ENCODE measurements around the gene RHOT2.

Gene RHOT2

DNA sequence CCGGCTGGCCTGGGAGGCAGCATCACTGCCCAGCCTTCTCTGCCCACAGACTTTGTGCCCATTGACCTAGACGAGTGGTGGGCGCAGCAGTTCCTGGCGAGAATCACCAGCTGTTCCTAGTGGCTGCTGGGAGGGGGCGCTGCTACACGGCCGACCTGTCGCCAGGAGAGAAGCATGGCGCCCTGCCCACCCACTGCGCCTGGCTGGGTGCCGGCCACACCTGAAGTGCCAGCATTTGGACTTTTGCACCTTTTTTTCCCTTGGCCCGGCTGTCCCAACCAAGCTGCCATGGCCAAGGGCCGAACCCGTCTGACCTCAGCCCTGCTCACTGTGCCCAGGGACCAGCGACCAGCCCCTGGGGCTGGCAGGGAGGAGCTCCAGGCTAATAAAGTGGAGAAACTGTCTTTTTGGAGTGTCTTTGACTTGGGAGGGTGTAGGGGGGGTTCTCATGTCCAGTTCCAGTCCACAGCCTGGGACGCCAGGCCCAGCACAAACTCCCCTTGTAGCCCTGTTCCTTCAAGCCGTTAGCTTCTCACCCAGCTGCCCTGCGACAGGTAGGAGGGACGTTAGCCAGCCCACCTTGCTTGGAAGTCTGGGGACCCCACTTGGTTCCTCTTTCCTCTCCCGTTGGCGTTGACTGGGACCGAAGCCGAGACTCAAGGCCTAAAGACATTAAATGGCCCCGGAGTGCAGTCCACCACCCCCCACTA lies 19.7 kb upstream of the RHOT2 start:
- DNase-seq = no peak

- peak; percentile 87 for DNase-seq
Observed at GRCh38 chr16:648781-649589, 18.9 kb upstream of the RHOT2 start, which contains the start of gene WDR90. TSS of gene WDR90 (plus strand) at chr16:649365. CDS start at chr16:649417, 52 bp downstream.

- DNase-seq = no peak
Observed at GRCh38 chr16:649631-650030, 18.3 kb upstream of the RHOT2 start.

DNA sequence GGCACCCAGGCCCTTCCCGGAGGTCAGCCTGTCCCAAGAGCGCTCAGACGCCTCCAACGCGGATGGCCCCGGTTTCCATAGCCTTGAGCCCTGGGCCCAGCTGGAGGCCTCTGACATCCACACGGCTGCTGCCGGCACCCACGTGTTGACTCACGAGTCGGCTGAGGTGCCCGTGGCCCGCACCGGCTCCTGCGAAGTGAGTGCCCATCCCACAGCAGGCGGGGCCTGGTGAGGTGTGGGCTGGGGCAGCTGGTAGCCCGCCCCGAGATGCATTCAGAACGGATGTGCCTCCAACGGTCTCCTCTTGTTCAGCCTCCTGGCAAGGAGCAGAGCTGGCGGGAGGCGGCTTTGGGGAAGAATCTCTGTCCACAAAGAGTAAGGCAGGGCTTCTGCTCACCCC lies 16.1 kb upstream of the RHOT2 start:
- DNase-seq = no peak

DNA sequence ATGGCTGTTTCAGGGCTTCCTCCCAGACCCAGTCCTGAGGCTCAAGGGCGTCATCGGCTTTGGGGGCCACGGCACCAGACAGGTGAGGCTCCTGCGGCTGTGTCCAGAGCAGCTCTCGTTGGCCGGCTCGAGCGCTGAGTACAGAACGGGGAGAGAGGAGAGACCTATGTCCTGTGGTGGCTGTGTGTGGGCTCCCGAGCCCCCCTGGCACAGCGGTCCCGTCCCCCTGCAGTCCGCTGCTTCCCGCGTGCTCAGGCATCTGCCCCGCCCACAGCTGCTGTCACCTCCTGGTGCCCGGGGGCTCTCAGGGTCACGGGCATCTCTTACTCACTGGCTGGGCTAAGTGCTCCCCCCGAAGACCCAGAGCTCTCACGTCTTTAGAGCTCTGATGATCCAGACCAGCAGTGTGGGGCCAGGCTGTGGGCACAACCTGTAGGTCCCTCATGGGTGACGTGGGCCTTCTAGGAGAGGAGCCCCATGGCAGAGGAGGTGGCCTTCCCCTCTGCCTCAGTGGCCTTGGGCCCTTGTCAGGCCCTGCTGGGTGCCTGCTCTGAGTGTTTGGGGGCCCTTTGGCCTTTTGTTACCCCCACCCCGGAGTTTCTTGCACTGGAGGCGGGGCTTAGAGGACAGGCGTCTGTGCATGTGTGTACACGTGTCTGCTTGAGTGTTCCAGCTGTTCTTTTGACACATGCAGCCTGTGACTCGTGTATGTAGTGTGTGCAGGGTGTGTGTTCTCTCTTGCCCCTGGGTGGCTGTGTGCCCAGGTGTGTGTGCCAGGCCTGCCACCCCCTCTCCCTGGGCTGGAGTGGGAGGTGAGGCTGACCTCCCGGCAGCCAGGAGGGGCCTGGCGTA lies 15.3 kb upstream of the RHOT2 start:
- no peak for DNase-seq

DNA sequence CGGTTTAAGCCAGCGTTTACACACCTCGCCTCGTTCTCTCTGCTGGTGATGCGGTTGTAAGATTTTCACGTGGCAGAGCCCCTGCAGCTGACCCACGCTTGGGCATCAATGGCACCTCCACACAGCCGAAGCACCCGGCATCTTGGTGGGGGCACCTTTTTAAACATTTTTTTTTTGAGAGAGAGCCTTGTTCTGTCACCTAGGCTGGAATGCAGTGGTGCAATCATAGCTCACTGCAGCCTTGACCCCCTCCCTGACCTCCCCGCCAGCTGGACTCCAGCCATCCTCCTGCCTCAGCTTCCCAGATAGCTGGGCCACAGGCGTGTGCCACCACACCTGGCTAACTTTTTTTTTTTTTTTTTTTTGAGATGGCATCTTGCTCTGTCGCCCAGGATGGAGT lies 13.9 kb upstream of the RHOT2 start:
- no peak for DNase-seq

DNA sequence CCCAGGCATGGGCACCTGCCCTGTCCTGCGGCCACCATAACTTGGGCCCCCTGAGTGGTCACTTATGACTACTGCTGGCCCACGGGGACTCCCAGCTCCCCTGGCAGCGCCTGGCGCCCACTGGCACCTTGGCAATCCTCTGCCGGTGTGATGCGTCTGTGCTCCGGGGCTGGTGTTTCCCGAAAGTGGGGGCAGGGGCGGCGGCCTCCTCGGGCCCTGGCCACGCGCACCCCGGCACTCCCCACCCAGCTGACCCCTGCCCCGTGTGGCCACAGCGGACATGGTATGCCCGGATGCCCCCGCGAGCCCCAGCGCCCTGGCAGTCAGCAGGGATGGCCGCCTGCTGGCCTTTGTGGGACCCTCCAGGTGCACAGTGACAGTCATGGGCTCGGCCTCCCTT lies 10.4 kb upstream of the RHOT2 start:
- DNase-seq = no peak

DNA sequence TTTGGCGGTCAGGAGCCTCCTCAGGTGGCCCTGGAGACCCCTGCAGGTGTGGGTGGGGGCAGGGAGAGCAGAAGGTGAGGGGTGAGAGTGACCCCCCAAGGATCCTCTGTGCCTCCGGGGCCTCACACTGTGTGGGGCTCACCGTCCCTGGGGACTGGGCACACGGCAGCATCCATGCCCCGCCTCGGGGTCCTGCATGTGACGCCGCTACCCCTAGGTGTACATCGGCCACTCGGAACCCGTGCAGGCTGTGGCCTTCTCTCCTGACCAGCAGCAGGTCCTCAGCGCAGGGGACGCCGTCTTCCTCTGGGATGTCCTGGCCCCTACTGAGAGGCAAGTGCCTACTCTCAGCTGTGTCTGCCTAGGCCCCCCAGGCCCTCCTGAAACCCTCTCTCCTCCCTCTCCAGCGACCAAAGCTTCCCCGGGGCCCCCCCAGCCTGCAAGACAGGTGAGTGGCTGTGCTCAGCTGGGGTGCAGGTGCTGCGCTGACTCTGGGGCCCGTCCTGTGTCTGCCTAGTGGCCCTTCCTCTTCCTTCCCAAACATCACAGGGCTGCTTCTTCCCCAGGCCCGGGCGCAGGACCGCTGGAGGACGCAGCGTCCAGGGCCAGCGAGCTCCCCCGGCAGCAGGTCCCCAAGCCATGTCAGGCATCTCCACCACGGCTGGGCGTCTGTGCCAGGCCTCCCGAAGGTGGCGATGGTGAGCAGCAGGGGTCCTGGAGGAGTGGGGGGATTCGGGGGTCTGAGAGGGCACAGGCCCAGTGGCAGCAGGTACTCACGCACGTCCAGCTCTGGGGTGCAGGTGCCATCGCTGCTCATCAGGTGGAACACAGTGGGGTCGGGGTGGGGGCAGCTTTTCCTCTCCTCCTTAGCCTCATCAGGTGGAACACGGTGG lies 9.0 kb upstream of the RHOT2 start:
- no peak for DNase-seq

GRCh38 chr16:659618-660017 lies 8.3 kb upstream of the RHOT2 start:
- DNase-seq = no peak

DNA sequence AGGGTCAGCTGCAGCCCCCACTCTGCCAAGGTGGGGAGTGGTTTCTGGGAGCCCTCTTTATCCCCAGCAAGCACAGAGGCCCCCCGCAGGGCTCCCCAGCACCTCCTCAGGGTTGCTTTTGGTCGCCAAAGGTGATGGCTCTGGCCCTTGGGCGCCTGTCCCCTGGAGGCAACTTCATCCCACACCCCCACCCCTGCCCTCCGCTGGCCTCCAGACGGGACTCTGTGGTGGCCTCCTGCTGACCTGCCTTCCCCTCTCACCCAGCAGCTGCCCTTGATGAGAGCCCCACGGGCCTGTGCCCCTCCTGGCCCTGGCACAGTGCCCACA lies 7.8 kb upstream of the RHOT2 start:
- no peak for DNase-seq

- DNase-seq = peak; percentile 78
Observed at GRCh38 chr16:660459-661183, 7.3 kb upstream of the RHOT2 start.

- no peak for DNase-seq
Observed at GRCh38 chr16:661184-661821, 6.6 kb upstream of the RHOT2 start.

- DNase-seq = no peak
Observed at GRCh38 chr16:662095-662494, 5.8 kb upstream of the RHOT2 start.

GRCh38 chr16:662597-662996 lies 5.3 kb upstream of the RHOT2 start:
- DNase-seq = no peak

- no peak for DNase-seq
Observed at GRCh38 chr16:666572-666971, 1.4 kb upstream of the RHOT2 start.

DNA sequence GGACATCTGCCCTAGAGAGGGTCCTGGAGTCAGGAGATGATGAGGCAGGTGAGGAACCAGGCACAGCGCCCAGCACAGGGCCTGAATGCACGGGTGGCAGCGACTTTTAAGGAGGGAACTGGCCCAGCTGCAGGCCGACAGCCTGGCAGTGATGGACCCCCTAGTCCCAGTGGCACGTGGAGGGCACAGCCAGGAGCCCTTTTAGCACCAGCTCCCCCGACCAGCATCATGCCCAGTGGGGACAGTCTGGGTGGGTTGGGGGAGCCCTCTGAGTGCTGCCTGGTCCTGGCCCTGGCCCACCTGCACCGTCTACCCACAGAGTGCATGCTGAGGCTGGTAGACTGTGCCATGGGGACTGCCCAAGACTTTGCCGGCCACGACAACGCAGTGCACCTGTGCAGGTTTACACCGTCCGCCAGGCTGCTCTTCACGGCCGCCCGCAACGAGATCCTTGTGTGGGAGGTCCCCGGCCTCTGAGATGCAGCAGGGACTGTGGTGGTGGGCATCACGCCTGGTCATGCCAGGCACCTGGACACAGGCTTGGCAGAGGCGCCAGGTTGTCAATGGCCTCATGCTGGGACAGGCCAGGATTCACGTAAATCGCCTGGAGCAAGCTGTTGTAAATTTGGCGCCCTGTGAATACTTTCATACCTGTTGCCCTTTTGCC lies 686 bp upstream of the RHOT2 start:
- DNase-seq = no peak

GRCh38 chr16:668519-669171 lies 713 bp downstream of the RHOT2 start:
- DNase-seq = no peak

DNA sequence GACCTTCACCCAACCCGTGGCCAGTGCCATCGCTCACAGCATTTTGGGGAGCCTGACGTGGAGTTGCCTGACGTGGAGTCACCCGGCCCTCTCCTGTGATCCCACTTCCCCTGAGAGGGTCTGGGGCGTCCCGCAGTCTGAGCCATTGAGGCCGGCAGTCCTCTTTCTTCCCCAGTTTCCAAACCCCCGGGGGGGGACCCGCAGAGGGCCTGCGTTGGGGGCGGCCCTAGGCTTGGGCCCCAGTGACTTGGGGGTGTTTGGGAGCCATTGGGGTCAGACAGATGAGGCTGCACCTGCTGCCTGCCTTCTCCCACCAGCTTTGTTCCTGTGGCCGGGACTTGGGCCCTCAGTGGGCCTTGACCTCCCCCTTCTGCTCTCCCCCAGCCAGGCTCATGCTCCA lies 1.7 kb downstream of the RHOT2 start:
- DNase-seq = no peak

DNA sequence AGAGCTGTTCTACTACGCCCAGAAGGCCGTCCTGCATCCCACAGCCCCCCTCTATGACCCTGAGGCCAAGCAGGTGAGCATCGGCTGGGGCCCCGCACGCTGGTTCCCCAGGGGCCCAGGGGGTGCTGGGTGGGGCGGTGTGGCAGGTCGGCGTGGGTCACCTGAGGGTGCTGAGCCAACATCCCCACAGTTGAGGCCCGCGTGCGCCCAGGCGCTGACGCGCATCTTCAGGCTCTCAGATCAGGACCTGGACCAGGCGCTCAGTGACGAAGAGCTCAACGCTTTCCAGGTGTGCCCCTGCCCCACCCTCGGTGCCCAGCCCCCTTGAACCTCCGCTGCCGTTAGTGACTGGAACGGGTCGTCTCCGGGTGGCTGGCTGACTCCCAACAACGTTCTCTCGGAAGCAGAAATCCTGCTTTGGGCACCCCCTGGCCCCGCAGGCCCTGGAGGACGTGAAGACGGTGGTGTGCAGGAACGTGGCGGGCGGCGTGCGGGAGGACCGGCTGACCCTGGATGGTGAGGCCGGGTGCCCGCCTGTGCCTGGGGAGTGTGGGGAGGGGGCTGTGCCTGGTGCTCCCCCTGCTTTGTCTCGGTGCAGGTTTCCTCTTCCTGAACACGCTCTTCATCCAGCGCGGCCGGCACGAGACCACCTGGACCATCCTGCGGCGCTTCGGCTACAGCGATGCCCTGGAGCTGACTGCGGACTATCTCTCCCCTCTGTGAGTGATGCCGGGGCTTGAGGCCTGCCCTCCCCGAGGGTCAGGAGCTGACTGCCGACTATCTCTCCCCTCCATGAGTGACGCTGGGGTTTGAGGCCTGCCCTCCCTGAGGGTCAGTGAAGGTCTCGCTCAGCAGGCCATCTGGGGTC lies 2.8 kb downstream of the RHOT2 start:
- DNase-seq = no peak
